Left cardiac atrium (tissue), 4 donors: ENCODE data around the gene DAB2. TPM values are rescaled to one million over a fixed set of nuclear protein-coding genes. Genes with fewer than 3 reads are reported as not detected.
"Not testable (repeated sequence)": the region's sequence is repeated elsewhere in the genome, so short reads cannot be mapped to it uniquely, and the experiment has no call there.

ENCODE experiments used
- ATAC-seq, 2 donors: fragments of 200-7000 bp; cut with Tn5 transposase; one replicate each; pipeline ENCODE4 v1.9.1; 2020; ENCODE audit warnings: mild to moderate bottlenecking in 2 of 2, moderate library complexity in 2 of 2
- DNase-seq: peaks from one replicate; pipeline ENCODE4 v3.0.0-alpha.2; 2020
- intact Hi-C, 2 donors: fragments of 100-400 bp; cut with DNase I; formaldehyde crosslinking; loops; one replicate each; pipeline versions ENCODE4 v1.14.1 to v1.15.1; 2022 to 2023
- total RNA-seq, 2 donors: library from RNA; stranded (reverse); fragmentation: NEBNext Ultra II Directional; extraction: Animal tissue kit (Norgen Biotek cat#: 25700); gene quantifications; one replicate each; pipeline ENCODE4 v1.2.1, GENCODE V29; 2021
- donor health status: DM: no; HTN: yes; CAD: no.
- donor health status: DM: no; HTN: yes; CAD: no; lungs with severe emphysema.
- donor health status: DM: yes; HTN: yes; CAD: no.
- donor health status: Dilated cardiomyopathy.

Gene DAB2
- total RNA-seq, 2 donors from 2014 or later = 58.2 to 67.3 TPM

DNA sequence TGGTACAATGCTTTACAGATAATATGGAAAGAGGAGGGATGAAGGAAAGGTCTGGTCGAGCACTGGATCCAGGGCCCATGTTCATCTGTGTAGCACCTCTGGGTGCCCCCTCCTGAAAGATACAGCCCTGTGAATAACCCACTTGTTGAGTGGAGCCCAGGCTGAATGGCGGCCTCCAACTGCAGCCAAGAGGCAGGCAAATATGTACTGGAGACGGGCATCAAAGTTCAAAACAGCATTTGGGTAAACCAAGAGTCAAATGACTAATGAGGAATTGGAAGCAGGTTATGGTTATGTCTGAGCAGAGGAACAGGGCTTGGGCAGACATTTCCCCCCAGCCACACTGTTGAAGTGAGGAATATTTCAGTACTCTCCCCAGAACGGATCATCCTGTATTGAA lies 61.6 kb downstream of the DAB2 start:
- intact Hi-C loops = no loop called here
- DNase-seq = no peak
- ATAC-seq = no peak

DNA sequence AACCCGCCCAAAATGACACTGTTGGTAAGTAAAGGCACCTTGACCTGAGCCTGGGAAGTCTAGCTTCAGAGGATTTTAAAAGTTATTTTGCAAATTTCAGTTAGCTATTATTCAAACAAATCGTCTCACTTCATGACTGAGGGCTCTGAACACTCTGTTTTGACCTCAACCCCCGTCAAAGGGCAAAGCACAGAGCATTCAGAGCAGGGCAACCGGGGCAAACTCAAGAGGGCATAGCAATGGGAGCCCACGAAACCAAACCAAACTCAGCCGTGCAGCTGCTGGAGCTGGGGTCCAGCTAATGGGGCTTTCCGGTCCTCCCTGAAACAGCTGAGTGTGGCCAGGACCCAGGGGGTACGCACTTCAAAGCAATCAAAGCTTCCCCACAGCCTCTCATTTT lies 62.1 kb downstream of the DAB2 start:
- intact Hi-C loops = no loop called here
- DNase-seq (no peak), ATAC-seq (no peak)

DNA sequence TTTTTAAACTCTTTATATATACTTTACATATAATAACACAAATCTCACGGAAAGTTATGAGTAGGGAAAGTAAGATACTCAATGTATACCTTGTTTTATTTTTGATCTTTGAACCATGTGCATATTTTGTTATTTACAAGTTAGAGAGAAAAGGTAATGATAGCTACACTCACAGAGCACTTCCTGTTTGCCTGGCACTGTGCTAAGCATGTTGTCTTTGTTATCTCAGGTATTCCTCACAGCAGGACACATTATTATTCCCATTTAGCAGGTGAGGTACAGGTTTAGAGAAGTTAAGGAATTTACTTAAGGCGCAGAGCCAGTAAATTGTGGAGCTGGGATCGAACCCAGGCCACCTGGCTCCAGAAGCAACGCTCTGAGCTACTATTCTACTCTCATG lies 63.5 kb downstream of the DAB2 start:
- ATAC-seq (no peak), DNase-seq (no peak)
- intact Hi-C loops = no loop called here

DNA sequence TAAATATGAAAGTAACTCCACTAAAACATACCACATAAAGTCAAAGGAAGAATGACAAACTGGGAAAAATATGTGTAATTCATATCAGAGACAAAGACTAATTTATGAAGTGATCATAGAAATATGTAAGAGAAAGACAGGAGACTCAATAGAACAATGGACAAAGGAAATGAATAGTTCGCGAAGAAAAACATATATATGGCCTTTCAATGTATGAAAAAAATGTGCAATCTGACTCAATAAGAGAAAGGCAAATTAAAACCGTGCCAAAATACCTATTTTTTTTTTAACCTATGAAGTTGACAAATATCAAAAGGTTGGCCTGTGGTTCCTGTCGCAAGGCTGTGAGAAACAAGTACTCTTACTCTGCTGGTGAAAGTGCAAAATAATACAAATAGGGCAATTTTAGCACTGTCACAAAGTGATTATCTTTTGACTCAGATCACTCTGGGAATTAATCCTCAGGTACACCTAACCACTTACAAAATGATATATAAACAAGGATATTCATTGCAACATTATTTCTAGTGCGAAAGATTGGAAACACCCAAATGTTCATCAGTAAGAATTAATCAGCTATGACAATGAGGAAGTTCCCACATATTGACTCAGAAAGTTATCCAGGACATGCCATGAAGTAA lies 64.2 kb downstream of the DAB2 start:
- intact Hi-C loops = no loop called here
- DNase-seq = no peak
- ATAC-seq = no peak

DNA sequence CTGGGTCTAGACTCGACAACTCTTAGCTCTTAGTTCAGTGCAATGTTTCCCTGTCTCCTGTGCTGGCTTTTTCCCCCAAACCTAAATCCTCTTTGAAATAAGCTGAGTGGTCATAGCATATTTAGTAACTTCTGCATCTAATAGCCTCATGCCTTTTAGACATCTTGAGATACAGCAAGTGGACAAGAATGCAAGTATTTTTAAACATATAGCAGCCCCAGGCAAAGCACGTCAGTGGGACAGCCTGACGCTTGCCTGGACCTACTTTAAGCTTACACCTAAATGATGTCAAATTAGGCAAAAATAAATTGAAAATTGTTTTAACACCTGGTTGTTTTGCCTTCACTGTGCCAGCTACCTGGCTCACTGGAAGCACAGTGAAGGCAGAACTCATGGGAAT lies 68.5 kb downstream of the DAB2 start:
- no peak for DNase-seq
- intact Hi-C loops = no loop called here
- ATAC-seq = no peak

DNA sequence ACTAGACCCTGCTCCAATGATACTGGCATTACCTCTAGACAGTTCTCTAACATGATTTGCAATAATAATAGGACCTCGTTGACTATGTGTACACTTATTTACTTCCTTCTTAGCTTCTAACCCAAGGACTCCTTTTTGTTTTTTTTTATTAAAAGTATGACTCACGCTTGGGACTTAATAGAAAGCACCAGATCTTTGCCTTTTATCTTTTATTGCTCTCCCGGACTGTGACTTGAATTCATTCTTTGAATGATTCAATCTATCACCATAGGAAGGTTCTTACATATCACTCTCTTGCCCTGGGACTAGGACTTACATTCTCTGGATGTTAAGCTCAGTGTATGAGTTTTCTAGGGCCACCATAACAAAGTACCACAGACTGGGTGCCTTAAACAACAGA lies 69.5 kb downstream of the DAB2 start:
- DNase-seq (no peak), ATAC-seq (no peak)
- intact Hi-C loops = no loop called here

DNA sequence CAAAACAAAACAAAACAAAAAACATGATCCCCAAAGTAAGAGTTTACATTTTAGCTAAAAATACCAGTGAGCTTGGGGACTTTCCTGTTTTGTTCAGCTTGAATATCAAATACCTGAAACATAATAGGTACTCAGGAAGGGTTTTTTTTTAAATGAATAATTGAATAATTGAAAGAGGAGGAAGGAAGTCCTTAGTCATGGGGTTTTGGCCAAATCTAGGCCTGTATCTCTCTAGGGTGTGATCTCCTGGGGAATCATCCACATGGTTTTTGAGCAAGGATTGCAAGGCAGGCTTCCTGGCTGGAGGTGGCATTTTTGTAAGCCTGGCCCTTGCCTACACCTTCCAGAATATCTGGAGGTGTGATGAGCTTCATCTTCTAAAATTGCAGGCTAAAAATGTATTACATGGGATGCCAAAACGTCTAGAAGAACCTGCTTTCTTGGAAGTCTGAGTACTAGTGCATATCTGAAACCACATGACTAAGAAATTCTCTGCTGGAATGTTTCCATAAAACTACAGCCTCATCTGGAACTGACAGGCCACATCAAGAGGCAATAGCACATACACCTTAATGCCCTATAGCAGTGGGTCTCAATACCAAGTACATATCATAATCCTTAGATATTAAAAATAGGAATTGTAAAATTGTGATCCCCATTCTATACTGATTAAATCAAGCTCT lies 70.9 kb downstream of the DAB2 start:
- no peak for DNase-seq
- intact Hi-C loops = no loop called here
- ATAC-seq = no peak

DNA sequence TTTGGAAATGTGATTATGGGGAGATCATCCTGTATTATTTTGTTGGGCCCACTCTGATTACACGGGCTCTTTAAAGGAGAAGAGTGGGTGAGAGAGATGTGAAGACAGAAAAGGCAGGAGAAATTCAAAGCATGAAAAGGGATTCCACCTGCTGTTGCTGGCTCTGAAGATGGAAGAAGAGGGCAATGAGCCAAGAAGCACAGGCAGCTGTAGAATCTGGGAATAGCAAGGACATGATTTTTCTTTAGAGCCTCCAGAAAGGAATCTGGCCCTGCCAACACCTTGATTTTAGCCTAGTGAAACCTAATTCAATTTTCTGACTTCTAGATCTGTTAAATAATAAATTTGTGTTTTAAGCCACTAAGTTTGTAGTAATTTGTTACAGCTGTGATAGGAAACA lies 71.8 kb downstream of the DAB2 start:
- DNase-seq (no peak), ATAC-seq (no peak)
- intact Hi-C loops = no loop called here

DNA sequence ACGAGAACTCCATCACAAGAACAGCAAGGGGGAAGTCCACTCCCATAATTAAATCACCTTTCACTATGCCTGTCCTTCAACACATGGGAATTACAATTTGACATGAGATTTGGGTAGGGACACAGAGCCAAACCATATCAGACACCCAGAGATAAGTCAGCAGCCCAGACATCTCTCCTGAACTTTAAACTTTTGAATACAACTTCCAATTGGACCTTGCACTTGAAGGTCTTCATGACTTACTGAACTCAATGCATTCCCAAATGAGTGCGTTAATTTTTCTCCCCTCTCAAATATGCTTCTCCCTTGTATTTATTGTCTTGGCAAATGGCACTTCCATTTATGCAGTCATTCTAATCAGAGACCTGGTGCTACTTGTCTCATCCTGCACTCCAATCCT lies 72.6 kb downstream of the DAB2 start:
- intact Hi-C loops = no loop called here
- no peak for ATAC-seq
- no peak for DNase-seq

DNA sequence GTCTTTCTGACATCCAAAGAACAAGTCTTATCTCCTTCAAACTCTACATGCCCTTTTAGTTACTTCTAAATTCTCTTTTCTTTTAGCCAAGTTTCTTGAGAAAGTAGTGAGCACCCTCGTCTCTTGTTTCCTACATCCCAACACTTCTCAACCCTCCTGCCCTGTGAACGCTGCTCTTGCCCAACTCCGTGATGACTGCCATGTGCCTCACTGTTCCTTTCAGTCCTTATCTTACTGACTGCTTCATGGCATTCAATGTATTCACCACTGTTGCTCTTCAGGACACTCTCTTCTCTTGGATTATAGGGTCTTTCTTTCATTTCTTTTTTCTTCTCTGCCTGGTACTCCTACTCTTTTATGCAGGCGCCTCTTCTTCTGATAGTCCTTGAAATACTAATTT lies 75.3 kb downstream of the DAB2 start:
- DNase-seq (no peak), ATAC-seq (no peak)
- intact Hi-C loops = no loop called here

DNA sequence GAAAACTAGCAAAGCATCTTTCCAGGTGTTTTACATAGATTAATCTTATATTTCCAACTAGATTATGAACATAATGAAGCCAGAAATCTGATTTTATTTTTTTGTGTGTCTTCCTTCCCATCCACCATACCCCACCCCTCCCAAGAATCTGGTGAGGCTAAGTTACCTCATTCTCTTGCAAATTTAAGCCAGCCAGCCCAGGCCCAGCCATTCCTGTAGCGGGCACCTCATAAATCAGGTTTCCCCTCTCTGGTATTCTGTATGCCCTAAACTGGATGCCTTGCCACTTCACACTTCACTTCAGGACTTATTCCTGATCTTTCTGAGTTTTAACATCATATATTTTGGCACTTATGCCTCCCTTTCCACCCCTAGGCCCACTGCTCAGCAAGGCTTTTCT lies 82.3 kb downstream of the DAB2 start:
- intact Hi-C loops = no loop called here
- DNase-seq = no peak
- no peak for ATAC-seq

DNA sequence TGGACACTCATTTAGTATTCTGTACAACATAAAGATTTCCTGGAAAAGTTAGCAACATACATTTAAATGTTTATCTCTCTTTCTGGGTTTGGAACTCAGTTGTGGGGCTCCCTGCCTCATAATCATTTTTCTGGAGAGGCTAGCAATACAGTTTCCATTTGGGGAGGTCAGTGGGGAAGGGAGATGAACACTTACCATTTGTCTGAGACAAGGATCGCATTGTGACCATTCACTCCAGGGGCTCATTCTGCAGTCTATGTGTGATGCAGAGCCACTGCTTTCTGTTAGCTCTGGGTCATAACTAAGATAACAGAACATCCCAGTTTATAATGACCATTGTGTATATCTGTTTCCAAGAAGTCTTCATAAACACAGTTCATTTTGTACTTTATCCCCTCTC lies 82.9 kb downstream of the DAB2 start:
- intact Hi-C loops = no loop called here
- no peak for DNase-seq
- no peak for ATAC-seq

DNA sequence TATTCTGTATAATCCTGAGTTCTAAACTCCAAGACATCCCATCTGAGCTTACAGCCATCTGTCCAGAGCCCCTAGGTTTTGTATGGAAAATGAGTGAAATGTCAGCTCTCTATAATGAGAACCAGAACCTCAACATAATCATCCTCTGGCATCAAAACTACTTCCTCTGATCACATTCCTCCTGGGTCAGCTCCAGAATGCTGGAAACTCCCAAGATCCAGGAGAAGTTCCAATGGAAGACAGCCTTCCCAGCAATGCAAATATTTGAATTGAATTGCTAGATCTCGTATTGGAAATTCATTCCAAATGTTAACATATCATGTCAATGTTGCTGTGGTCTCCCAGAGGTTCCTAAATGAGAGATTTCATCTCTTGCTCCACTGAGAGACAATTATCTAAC lies 84.3 kb downstream of the DAB2 start:
- ATAC-seq (no peak), DNase-seq (no peak)
- intact Hi-C loops = no loop called here

DNA sequence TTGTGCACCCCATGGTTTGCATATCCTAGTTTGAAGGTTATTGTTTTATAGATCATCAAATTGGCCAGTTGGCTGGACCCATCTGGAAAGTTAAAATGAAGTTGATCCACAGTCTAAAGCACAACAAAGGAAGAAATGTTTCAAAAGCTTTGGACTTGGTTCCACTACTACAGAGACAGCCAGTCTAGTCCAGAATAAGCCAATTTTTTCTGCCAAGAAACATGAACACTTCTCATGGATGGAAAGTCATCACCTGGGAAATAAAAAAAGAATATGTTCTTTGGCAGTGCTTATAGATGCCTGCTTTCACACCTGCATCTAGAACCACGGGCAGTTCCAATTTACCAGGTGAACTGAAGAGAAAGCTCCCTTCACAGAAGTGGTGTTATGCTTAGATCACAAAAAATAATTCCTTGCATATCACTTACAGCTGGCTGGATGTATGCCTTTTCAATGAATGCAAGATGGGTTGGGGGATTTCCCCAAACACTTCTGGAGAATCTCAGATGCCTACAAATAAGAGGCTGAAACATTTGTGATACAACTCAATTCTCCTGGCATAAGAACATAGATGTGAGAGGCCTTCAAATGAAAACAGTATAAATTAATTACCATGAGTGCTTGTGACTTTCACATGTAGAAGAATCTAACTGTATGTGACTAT lies 87.4 kb downstream of the DAB2 start:
- intact Hi-C loops = no loop called here
- DNase-seq (no peak), ATAC-seq (no peak)

DNA sequence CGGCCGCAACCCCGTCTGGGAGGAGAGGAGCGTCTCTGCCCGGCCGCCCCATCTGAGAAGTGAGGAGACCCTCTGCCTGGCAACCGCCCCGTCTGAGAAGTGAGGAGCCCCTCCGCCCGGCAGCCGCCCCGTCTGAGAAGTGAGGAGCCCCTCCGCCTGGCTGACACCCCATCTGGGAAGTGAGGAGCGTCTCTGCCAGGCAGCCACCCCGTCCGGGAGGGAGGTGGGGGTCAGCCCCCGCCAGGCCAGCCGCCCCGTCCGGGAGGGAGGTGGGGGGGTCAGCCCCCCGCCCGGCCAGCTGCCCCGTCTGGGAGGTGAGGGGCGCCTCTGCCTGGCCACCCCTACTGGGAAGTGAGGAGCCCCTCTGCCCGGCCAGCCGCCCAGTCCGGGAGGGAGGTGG lies 90.5 kb downstream of the DAB2 start:
- intact Hi-C loops, DNase-seq: not testable (repeated sequence)

DNA sequence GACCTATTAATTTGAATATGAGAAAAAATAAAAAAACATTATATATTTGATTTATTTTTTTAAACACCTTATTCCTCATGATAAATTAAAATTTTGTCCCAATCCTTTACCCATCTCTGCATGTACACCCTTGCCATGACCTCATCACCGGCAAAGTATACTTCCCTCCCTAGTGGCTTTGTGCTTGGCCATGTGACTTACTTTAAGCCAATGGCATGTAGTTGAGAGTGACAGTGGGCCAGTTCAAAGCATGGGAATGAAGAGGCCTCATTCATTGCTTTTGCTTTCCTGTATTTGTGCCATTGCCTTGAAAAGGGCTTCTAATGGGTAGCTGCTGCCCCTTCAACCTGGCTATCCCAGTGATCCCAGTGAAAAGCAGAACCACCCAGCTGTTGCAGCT lies 91.7 kb downstream of the DAB2 start:
- DNase-seq (no peak), ATAC-seq (no peak)
- intact Hi-C loops = no loop called here

More for the DNA sequence above, 90.5 kb downstream of the DAB2 start:
- ATAC-seq = not testable (repeated sequence)

DNA sequence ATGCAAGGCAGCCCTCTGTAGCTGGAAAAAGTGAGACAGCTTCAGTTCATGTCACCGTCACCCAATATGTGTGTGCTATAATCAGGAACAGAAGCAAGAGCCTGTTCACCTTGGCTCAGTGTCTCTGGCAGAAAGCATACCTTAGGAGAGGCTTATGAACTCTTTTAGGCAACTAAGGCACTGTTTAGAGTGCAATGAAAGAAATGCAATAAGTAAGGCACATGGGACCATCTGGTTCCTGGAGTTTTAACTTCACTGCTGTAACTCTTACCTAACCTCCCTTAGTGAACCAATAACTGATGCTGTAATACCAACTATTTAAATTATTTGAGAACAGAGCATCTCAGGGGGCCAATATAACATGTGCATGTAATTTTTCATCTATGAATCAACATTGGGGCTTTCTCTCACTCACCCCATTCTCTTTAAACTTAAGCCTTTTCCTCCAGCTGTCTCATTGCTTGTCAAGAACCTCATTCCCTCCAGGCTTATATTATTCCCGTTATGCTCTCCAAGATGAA lies 92.9 kb downstream of the DAB2 start:
- ATAC-seq (no peak), DNase-seq (no peak)
- intact Hi-C loops = no loop called here

DNA sequence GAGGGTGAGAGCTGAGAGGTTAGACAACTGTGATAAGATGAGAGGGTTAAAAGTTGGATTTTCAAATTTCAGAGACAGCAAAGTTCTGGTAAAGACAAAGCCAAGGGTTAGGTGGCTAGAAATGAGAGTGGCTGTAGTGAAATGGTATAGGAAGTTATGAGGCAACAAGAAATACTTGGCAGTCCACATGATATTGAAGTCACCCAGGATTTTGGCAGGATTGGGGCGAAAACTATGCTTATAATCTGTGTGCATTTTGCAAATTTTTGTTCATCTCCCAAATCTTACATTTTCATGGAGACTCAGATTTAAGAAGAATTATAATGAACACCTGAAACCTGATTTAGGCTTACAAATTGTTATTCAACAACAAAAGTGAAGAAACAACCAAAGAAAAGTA lies 96.0 kb downstream of the DAB2 start:
- intact Hi-C loops = no loop called here
- no peak for ATAC-seq
- no peak for DNase-seq

DNA sequence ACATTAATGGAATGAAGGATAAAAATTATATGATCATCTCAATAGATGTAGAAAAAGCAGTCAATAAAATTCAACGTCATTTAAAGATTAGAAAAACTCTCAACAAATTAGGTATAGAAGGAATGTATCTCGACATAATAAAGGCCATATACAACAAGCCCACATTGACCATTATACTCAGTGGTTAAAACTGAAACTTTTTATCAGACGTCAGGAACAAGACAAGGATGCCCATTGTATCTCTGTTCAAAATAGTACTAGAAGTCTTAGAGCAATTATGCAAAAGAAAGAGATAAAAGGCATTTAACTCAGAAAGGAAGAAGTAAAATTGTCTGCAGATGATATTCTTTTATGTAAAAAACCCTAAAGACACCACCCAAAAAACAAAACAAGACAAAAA lies 101.2 kb downstream of the DAB2 start:
- DNase-seq = no peak
- ATAC-seq = no peak
- intact Hi-C loops = no loop called here
